Lower leg skin (tissue), 4 donors: ENCODE measurements around the gene NUCKS1. TPM values are rescaled to one million over a fixed set of nuclear protein-coding genes. Genes with fewer than 3 reads are reported as not detected.

Source experiments
- DNase-seq, 2 donors: peaks; one replicate each; pipeline ENCODE4 v3.0.0-alpha.2; 2019; ENCODE audit warnings: low spot score in 2 of 2
- H3K4me3 ChIP-seq: fragments of 200-600 bp; sonication (generic); 2 replicates; pipeline ENCODE4 v1.5.1; 2017; ENCODE audit warnings: mild to moderate bottlenecking, low read depth; ENCODE audit not compliant: poor library complexity, severe bottlenecking
- CTCF ChIP-seq, 3 donors: fragments of 450-650 bp; IDR thresholded peaks; one replicate each; pipeline ENCODE4 v1.5.1; 2016; ENCODE audit warnings: antibody characterized with exemption in 3 of 3, mild to moderate bottlenecking in 3 of 3, moderate library complexity in 2 of 3
- POLR2A ChIP-seq, 2 donors: fragments of 450-650 bp; IDR thresholded peaks; one replicate each; pipeline ENCODE4 v1.6.1; 2016 to 2017; ENCODE audit warnings: antibody characterized with exemption in 2 of 2, mild to moderate bottlenecking in 1 of 2, moderate library complexity in 1 of 2
- WGBS, 2 donors: methylation state at CpG; one replicate each; pipeline ENCODE4 v1.1.5; 2018; 5-methylcytosine and 5-hydroxymethylcytosine counted together
- intact Hi-C: fragments of 100-400 bp; cut with DNase I; formaldehyde crosslinking; loops from one replicate; pipeline ENCODE4 v1.15.0; 2023; ENCODE audit warnings: low total_unique reads
- total RNA-seq, 4 donors: library from RNA; depleted of rRNA; stranded (reverse); fragments of >200 nt; gene quantifications; one replicate each; pipeline ENCODE4 v1.1.0, GENCODE V29; 2016

NUCKS1 gene
- total RNA-seq, 4 donors from 2014 or later, result 49.5 to 143 (median 66.0) TPM

DNA sequence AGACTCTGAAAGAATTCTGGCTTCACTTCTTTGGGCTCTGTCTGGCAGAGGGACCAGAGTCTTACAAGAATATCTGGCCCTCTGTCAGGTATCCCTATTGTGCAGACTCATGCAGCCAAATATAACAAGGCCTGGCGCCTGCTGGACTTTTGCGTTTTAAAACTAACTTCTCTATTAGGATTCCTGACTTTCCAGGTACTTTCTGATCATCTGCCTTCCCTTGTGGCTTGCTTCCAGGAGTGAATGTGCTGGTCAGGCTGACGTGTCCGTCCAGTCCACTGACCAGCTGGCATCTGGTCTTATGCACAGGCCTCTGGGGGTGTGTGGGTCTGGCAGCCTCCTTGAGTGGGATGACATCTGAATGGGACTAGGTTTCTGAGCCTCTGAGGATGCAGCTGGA is 33.9 kb upstream of the NUCKS1 start:
- TF ChIP-seq CTCF (IDR thresholded peaks at IDR 0.05), result no peak
- no peak for TF ChIP-seq POLR2A (IDR thresholded peaks at IDR 0.05)
- 74 to 89% methylated on average over 4 of the region's 4 CpGs for WGBS, 2 donors
- H3K4me3 ChIP-seq, result no peak overlapping the region
- intact Hi-C loops, result no loop called here
- DNase-seq, result no peak

DNA sequence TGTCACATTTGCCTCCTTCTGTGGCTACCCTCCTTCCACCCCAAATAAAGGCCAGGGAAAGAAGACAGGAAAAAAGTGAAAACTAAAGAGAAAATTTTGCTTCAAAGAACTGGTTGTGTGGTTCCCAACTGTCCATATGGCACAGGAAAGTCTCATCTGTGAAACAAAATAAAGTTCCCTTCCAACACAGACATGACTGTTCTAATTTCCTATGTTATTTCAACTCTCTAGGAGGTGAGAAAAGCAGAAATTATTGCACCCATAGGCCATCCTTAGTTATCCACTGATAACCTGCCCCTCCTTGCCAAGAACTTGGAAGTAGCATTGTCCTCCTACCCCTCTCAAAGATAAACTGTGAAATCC is 33.4 kb upstream of the NUCKS1 start:
- intact Hi-C loops, result no loop called here
- no peak for DNase-seq
- TF ChIP-seq POLR2A (IDR thresholded peaks at IDR 0.05) (no peak), CTCF (IDR thresholded peaks at IDR 0.05) (no peak)
- H3K4me3 ChIP-seq, result no peak overlapping the region

GRCh38 chr1:205782627-205783432 is 32.8 kb upstream of the NUCKS1 start:
- WGBS, 2 donors, result 57 to 61% methylated on average over 4 of the region's 4 CpGs
- intact Hi-C loops, result no loop called here
- H3K4me3 ChIP-seq, result no peak overlapping the region
- TF ChIP-seq CTCF (IDR thresholded peaks at IDR 0.05) (no peak), POLR2A (IDR thresholded peaks at IDR 0.05) (no peak)
- DNase-seq, result no peak

DNA sequence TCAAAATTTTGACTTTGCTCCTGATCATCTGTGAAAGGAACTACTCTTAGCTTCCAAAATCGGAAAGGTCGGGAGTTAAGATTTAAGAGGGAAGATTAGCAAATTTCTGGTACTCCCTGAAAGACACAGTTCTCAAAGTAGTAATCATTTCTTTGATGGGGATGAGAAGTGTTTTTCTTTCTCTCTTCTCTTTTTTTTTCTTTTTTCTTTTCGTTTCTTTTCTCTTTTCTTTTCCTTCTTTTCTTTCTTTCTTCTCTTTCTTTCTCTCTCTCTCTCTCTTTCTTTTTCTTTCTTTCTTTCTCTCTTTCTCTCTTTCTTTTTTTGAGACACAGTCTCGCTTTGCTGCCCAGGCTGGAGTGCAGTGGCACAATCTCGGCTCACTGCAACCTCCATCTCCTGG is 30.4 kb upstream of the NUCKS1 start:
- WGBS, 2 donors, result 90 to 91% methylated on average over 5 of the region's 5 CpGs
- no peak for DNase-seq
- intact Hi-C loops, result no loop called here
- no peak for TF ChIP-seq POLR2A (IDR thresholded peaks at IDR 0.05)
- TF ChIP-seq CTCF (IDR thresholded peaks at IDR 0.05), result no peak
- H3K4me3 ChIP-seq, result no peak overlapping the region

- DNase-seq, result no peak
- intact Hi-C loops, result no loop called here
- no peak overlapping the region for H3K4me3 ChIP-seq
- TF ChIP-seq CTCF (IDR thresholded peaks at IDR 0.05) (no peak), POLR2A (IDR thresholded peaks at IDR 0.05) (no peak)
- WGBS, 2 donors, result 81 to 87% methylated on average over 2 of the region's 2 CpGs
Measured at GRCh38 chr1:205777994-205778393, 28.0 kb upstream of the NUCKS1 start.

DNA sequence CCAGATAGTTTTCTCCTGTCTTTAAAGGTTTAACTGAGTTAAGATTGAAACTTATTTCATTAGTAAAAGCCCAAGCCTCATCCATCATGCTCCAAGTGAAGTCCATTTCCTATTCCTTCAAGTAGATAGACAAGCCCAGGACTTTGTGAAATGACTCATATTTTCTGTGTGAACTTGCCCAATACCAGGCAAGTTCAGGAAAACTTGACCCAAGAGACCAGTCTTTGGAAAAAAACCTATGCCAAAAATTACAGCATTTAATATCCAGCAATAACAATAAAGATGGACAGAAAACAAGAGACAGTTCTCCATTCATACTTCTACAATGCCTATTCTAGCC is 25.7 kb upstream of the NUCKS1 start:
- TF ChIP-seq CTCF (IDR thresholded peaks at IDR 0.05) (no peak), POLR2A (IDR thresholded peaks at IDR 0.05) (no peak)
- no peak overlapping the region for H3K4me3 ChIP-seq
- intact Hi-C loops, result no loop called here
- no peak for DNase-seq
